ENCODE measurements around the gene GAS7. TPM values are rescaled to one million over a fixed set of nuclear protein-coding genes. Genes with fewer than 3 reads are reported as not detected.

The GAS7 gene
- total and polyA plus RNA-seq, 9 of the 15 experiments (the other 6 are each of a cell fraction or from before 2014, with no cell fraction given) = 0.11 to 0.33 TPM; not detected in 7

DNA sequence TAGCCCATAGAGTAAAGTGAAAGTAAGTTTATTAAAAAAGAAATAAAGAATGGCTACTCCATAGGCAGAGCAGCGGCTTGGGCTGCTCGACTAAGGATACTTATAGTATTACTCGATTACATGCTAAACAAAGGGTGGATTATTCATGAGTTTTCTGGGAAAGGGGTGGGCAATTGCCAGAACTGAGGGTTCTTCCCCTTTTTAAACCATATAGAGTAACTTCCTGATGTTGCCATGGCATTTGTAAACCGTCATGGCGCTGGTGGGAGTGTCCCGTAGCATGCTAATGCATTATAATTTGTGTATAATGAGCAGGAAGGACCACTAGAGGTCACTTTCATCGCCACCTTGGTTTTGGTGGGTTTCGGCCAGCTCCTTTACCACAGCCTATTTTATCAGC, 13.3 kb upstream of the GAS7 start:
- Histone ChIP-seq H3K27me3 (ENCODE audit: control insufficient read depth in 2 of 2, insufficient read depth in 2 of 2, low read length in 2 of 2) (no peaks in the 10 kb centered on the region; a peak in 1 of 5 replicates), H3K9me1 (ENCODE audit: control insufficient read depth, insufficient read depth, low read length) (no peaks in the 10 kb centered on the region), H3K4me3 (no peak overlapping the region), H3K79me2 (ENCODE audit: control insufficient read depth, insufficient read depth, low read length) (no peaks in the 10 kb centered on the region), H2AFZ (ENCODE audit: low read depth, low read length) (no peak overlapping the region), H3K27ac (ENCODE audit: extremely low read depth, low read depth, low read length) (no peak overlapping the region), H4K20me1 (replicated peaks; ENCODE audit: control insufficient read depth, insufficient read depth, low read length) (no peaks in the 10 kb centered on the region), H3K36me3 (ENCODE audit: control insufficient read depth, insufficient read depth, low read length) (no peaks in the 10 kb centered on the region), H3K9me3 (replicated peaks; ENCODE audit: control insufficient read depth, insufficient read depth, low read depth, low read length) (no peaks in the 10 kb centered on the region), H3K4me1 (replicated peaks in 1 of 2; ENCODE audit: control insufficient read depth in 2 of 2, insufficient read depth in 2 of 2, low read length in 2 of 2) (no peaks in the 10 kb centered on the region), H3K9ac (ENCODE audit: insufficient read depth in 1 of 2, low read depth in 2 of 2, low read length in 2 of 2) (no peak overlapping the region), H3K4me2 (ENCODE audit: insufficient read depth, low read length) (no peak overlapping the region)
- FAIRE-seq (no peak), DNase-seq (ENCODE audit: extremely low read depth in 1 of 4, low spot score in 3 of 4) (no peak), ATAC-seq (no peak)
- ChIA-PET CTCF (ENCODE audit: low intra/inter-chr PET ratio) (no interaction called here), POLR2A (no interaction called here)
- in situ Hi-C loops (cut with MboI) = no loop called here
- TF ChIP-seq RBFOX2 (IDR thresholded peaks at IDR 0.05; ENCODE audit: low read depth, low read length) (no peak), ZNF217 (CRISPR knock-in tag; IDR thresholded peaks at IDR 0.05) (no peak), ZNF785 (CRISPR knock-in tag; IDR thresholded peaks at IDR 0.05) (no peak), POLR2AphosphoS2 (IDR thresholded peaks at IDR 0.05; ENCODE audit: low read length) (no peak), RFX1 (IDR thresholded peaks at IDR 0.05) (peak; percentile 44; the same call in 1 of the 2 replicates)
- intact Hi-C loops (cut with micrococcal nuclease) = no loop called here
- no TSS peak for BruUV-seq (replicated peaks)
- 5% methylated on average over 8 of the region's 8 CpGs for WGBS (ENCODE audit: insufficient coverage, low coverage, missing lambda C conversion rate)

- no peaks in the 10 kb centered on the region for H3K36me3 ChIP-seq (ENCODE audit: control insufficient read depth, insufficient read depth, low read length)
- no peaks in the 10 kb centered on the region for H3K79me2 ChIP-seq (ENCODE audit: control insufficient read depth, insufficient read depth, low read length)
- ATAC-seq (no peak), FAIRE-seq (no peak), DNase-seq (ENCODE audit: extremely low read depth in 1 of 4, low spot score in 3 of 4) (no peak)
- H3K9me3 ChIP-seq (replicated peaks; ENCODE audit: control insufficient read depth, insufficient read depth, low read depth, low read length) = no peaks in the 10 kb centered on the region
- no peaks in the 10 kb centered on the region for H4K20me1 ChIP-seq (replicated peaks; ENCODE audit: control insufficient read depth, insufficient read depth, low read length)
- H3K27ac ChIP-seq (ENCODE audit: extremely low read depth, low read depth, low read length) = no peak overlapping the region
- H3K27me3 ChIP-seq (ENCODE audit: control insufficient read depth in 2 of 2, insufficient read depth in 2 of 2, low read length in 2 of 2) = no peaks in the 10 kb centered on the region
- H2AFZ ChIP-seq (ENCODE audit: low read depth, low read length) = no peak overlapping the region
- H3K4me2 ChIP-seq (ENCODE audit: insufficient read depth, low read length) = no peak overlapping the region
- no TSS peak for BruUV-seq (replicated peaks)
- no peaks in the 10 kb centered on the region for H3K9me1 ChIP-seq (ENCODE audit: control insufficient read depth, insufficient read depth, low read length)
- in situ Hi-C loops (cut with MboI) (no loop called here), intact Hi-C loops (cut with micrococcal nuclease) (no loop called here)
- H3K9ac ChIP-seq (ENCODE audit: insufficient read depth in 1 of 2, low read depth in 2 of 2, low read length in 2 of 2) = no peak overlapping the region
- ChIA-PET POLR2A (no interaction called here), CTCF (ENCODE audit: low intra/inter-chr PET ratio) (no interaction called here)
- TF ChIP-seq NCOA1 (IDR thresholded peaks at IDR 0.05; ENCODE audit: low read depth) (no peak), NBN (IDR thresholded peaks at IDR 0.05; ENCODE audit: low read depth) (no peak), KDM1A (IDR thresholded peaks at IDR 0.05) (no peak), ZNF583 (CRISPR knock-in tag; IDR thresholded peaks at IDR 0.05) (no peak), E2F6 (IDR thresholded peaks at IDR 0.05; ENCODE audit: borderline replicate concordance in 1 of 2, extremely low read depth in 1 of 2, insufficient read depth in 1 of 2, insufficient read length in 1 of 2, low read depth in 1 of 2, low read length in 1 of 2, poor library complexity in 1 of 2, severe bottlenecking in 1 of 2) (no peak)
- TF ChIP-seq, protein P1, sequence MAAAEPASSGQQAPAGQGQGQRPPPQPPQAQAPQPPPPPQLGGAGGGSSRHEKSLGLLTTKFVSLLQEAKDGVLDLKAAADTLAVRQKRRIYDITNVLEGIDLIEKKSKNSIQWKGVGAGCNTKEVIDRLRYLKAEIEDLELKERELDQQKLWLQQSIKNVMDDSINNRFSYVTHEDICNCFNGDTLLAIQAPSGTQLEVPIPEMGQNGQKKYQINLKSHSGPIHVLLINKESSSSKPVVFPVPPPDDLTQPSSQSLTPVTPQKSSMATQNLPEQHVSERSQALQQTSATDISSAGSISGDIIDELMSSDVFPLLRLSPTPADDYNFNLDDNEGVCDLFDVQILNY (CRISPR knock-in tag; IDR thresholded peaks at IDR 0.05) = no peak
- H3K4me1 ChIP-seq (replicated peaks in 1 of 2; ENCODE audit: control insufficient read depth in 2 of 2, insufficient read depth in 2 of 2, low read length in 2 of 2) = no peaks in the 10 kb centered on the region
- H3K4me3 ChIP-seq = no peak overlapping the region
- 4% methylated on average over 5 of the region's 6 CpGs for WGBS (ENCODE audit: insufficient coverage, low coverage, missing lambda C conversion rate)
These were observed 11.8 kb upstream of the GAS7 start for GRCh38 chr17:10210151-10210574.
